Hippocampal formation (tissue), 2 donors: ENCODE data around the gene SP5.
"Not testable (repeated sequence)": the region's sequence is repeated elsewhere in the genome, so short reads cannot be mapped to it uniquely, and the experiment has no call there.

Source experiments
- DNase-seq, 2 donors: peaks; one replicate each; lab custom pipeline; 2025; lab: John Stamatoyannopoulos, UW

Gene SP5

GRCh38 chr2:170715062-170715931, at the start of gene SP5:
SP5 (plus strand) TSS chr2:170715337; CDS start chr2:170715513, 176 bp downstream.
- no peak for DNase-seq

GRCh38 chr2:170665743-170666142, 49.4 kb upstream of the SP5 start:
- no peak for DNase-seq

- DNase-seq = no peak
Observed at GRCh38 chr2:170669909-170670308, 45.2 kb upstream of the SP5 start.

- DNase-seq = no peak
Observed at GRCh38 chr2:170670651-170671050, 44.5 kb upstream of the SP5 start.

- no peak for DNase-seq
Observed at GRCh38 chr2:170671079-170671478, 44.1 kb upstream of the SP5 start.

GRCh38 chr2:170674282-170674681, 40.9 kb upstream of the SP5 start:
- DNase-seq = not testable (repeated sequence)

GRCh38 chr2:170675701-170676100, 39.4 kb upstream of the SP5 start:
- DNase-seq = no peak

- DNase-seq = no peak
Observed at GRCh38 chr2:170679607-170680079, 35.5 kb upstream of the SP5 start.

GRCh38 chr2:170680172-170680941, 34.8 kb upstream of the SP5 start:
- no peak for DNase-seq

- DNase-seq = no peak
Observed at GRCh38 chr2:170681311-170681710, 33.8 kb upstream of the SP5 start.

- DNase-seq = no peak
Observed at GRCh38 chr2:170685591-170685990, 29.5 kb upstream of the SP5 start.

GRCh38 chr2:170689481-170689880, 25.7 kb upstream of the SP5 start:
- DNase-seq = no peak

- DNase-seq = no peak
Observed at GRCh38 chr2:170690640-170691039, 24.5 kb upstream of the SP5 start.

GRCh38 chr2:170694316-170694715, 20.8 kb upstream of the SP5 start:
- no peak for DNase-seq

GRCh38 chr2:170695521-170696410, 19.4 kb upstream of the SP5 start:
- no peak for DNase-seq

- no peak for DNase-seq
Observed at GRCh38 chr2:170696948-170697347, 18.2 kb upstream of the SP5 start.

- DNase-seq = no peak
Observed at GRCh38 chr2:170701011-170701410, 14.1 kb upstream of the SP5 start.

- no peak for DNase-seq
Observed at GRCh38 chr2:170703776-170704476, 11.2 kb upstream of the SP5 start.

GRCh38 chr2:170707821-170708795, 7.0 kb upstream of the SP5 start:
- no peak for DNase-seq

- no peak for DNase-seq
Observed at GRCh38 chr2:170710609-170710979, 4.5 kb upstream of the SP5 start.
